Stimulated activated CD8-positive, alpha-beta memory T cell treated with anti-CD3 and anti-CD28 coated beads, Interleukin-7, amount 100 ng/mL, for 24 hours (primary cell): ENCODE measurements around the gene LSAMP.

ENCODE experiments used
- DNase-seq: peaks from one replicate; pipeline ENCODE4 v3.0.0-alpha.2; 2020; ENCODE audit warnings: low read depth

LSAMP gene

DNA sequence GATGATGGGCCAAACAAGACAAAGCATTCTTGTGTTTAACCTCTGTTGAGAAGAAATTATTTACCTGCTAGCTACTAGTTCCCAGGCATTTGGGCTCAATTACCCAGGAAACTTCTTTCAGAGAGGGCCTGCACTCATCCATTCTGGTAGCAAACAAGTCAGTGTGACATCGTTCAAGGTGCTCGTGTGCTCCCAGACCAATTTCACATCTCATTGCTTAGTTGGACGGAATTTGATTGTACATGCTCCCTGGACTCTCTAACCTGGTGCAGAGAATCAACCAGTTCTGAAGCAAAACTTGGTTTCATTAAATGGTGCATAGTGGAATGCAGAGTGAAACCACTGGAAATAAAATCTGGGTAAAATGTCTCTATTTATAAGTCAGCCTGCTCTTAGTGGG is 392.7 kb downstream of the LSAMP start:
- no peak for DNase-seq

DNA sequence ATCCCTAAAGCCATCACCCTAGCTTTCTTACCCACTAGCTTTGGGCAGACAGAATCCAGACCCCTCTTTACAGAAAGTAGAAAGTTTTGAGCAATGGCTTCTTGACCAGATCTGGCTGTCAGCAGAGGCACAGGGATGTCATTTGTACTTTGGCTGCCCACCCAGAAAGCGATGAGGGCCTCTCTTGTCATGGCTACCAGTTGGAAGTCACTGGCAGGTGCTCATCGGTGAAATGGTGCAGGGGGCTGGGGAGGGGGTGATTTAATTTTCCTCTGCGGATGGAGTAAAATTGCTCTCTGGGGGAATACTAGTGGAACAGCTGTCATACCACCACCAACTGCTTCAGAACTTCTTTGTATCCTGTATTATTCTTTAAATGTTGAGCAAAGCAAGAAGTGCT is 393.7 kb downstream of the LSAMP start:
- no peak for DNase-seq

DNA sequence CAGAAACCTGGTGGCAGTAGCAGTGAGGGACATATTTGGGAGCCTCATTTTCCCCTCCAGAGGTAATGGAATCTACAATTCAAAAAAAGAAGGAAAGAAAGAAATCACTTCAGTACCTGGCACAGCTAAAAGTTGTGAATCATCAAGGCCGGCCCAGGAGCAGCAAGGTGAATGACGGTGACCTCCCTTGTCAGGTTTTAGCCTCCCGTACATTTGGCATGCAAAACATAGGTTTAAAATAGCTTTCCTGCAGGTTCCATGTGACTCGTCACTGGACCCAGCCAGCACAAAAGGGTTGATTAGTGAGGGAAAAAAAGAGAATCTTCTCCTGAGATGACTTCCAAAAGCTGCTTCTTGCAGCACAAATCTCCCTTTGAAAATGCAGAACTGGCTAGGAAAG is 394.2 kb downstream of the LSAMP start:
- DNase-seq, result no peak

DNA sequence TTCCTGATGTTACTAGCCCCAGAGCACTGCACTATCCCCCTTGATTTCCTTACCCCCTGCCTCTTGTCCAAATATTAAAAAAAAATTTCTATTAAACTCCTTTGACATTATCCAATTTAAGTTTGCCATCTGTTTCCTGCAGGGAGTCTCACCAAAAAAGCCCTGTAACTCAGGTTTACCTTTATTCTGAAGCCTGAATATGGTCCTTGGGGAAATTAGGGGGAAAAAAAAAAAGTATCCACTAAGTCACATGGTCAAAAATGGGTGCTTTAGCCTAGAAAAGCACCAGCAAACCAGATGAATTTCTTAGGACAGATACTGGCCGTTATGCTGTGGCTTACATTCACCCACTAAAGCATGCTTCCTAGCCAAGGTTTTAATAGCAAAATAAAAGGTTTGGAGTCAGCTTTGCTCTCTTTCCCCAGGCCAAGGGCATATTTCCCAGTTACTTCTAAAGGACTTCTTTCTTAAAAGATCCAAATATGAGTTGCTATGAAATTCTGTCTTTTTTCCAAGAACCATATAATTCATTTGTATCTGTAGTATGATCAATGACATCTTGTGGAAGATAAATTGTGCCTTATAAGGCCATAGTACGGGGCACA is 394.9 kb downstream of the LSAMP start:
- no peak for DNase-seq

DNA sequence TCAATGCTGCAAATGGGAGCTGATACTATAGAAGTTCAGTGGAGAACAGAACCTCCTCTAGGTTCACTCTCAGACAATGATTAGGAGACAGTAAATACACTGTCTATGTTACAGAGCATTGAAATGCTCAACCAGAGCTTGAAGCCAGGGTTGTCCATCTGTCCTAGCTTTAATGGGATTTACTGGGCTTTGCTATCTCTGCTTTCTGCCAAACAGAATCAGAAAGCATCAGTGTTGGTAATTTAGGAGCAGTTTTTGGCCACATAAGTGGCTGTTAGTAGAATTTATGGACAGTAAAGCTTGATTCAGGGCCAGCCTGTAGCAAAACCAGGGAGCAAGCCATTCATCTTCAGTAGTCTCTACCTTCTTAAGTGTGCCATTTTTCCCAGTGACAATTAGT is 396.3 kb downstream of the LSAMP start:
- no peak for DNase-seq

DNA sequence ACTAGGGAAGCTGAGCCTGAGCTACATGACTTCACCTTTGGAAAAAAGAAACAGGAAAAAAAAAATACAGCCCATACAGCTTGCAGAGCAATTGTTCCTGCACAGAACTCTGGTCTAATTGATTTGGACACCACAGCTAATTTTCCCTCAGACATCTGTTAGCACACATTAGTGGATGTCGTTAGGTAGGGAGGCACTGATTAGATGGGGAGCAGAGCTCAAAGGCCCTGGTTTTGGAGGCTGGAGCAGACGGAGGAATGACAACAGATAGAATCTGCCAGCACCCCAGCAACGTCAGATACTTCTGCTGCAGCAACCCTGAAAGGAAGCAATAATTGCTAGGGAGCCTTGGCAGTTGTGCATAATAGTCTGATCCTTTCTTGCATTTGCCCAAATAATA is 398.9 kb downstream of the LSAMP start:
- no peak for DNase-seq

DNA sequence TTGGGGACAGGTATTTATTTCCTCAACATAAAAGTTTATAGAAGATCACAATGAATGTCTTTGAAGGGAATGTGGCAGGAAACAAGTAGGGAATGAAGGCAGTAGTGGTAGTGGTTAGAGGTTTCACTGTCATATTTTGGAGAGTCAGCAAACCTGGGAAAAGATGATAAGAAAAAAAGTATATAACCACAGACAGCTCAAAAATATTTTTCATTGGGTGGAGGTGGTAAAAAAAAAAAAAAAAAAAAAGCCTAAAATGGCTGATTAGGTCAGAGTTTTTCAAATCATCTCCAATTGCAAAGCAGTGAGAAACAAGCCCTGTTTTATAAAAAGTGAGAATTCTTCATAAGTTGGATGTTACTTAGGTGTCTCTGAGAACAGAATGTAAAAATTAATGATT is 400.0 kb downstream of the LSAMP start:
- no peak for DNase-seq

DNA sequence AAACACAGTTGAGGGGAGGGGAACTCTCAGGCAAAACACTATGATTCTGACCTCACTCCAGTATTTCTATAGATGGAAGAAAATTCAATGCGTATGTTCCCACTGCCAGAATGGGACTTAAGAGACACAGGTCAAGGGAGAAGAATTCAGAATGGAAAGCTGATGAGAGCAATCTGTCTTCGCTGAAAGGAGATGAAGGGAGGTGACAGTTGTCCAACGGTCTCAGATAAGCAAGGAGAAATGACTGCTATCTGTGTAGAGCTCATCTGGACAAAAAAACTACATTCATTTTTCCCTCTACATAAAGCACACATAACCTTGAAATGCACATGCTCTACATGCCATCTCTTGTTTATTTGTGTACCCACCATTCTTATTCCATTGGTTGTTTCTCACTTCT is 405.1 kb downstream of the LSAMP start:
- no peak for DNase-seq

DNA sequence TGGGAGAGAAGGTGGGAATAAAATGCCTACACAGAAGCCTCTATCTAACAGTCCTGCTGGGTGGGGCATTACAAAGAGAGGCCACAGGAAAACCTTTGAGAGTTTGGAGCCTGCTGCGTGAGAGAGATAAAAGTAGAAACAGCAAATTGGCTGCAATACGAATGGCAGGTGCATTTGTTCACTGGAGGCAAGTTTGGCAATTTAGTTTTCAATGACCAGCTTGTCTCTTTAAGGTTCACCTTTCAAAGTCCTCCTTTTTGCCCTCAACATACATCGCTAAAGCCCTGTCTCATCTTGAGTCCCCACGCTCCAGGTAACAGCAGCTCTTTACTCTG is 405.7 kb downstream of the LSAMP start:
- no peak for DNase-seq

DNA sequence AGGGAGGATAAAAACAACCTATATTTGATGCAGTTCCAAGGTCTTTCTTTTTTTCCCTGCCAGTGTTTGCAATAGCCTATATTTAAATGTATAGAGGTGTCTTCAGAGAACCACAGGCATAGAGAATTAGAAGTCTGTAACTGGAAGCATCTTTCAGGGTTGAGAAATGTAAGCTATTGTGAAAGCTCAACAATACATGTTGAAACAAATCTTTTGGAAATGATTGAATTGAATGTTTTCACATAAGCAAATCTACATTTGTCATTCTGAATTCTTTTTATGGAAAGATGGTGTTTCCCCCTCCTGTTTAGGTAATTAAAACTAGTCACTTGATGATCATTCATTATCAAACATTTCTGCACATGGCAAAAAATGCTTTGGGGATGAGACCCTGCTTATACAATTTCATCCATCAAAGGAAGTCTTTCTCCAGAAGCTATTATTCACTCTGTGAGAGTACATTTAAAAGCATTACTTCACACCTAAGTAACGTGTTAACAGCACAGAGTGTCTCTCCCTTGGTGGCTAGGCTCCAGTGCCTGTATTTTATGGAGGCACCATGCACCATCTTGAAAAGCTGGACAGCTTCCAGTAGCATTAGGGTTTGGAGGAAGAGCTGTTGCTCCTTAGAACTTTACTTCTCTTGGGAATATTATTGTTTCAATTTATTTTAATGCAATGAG is 406.2 kb downstream of the LSAMP start:
- DNase-seq, result no peak

DNA sequence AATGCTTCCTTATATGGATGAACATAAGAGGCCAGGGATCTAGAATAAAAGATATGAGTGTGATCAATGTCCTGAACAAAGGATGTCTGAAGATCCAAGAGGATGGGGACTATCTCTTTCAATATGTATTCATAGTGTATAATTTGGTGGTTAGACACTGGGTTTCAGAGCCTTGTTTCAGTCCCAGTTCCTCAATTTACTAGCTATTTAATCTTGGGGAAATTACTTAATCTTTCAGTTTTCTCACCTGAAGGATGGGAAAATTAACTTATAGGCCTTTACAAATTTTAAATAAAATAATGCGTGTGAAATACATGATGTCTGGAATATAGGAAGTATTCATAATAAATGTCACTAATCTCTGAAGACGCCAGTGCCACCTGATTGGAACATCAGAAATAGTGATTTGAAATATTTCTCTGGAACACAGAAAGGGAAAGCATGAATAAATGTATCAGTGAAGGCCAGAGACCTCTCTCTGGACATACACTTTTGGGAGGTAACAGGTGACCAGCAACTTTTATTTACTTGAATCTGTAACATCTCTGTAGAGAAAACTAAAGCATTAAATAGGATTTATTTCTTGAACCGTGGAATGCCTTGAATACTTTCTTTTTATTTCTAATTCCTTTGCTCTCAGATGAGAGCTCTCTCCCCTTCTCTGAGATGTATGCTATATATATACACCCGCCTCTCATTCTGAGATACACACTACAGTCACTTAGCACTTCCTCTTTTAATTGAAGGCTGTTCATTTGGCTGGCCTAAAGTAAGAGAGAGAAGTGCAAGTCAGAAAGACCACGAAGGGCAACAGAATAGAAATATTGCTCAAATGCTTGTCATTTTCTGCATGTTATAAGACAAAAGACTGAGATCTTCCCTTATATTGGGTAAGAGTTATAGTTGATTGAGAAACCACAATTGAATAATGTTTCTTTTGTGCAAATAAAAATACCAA is 407.1 kb downstream of the LSAMP start:
- DNase-seq, result no peak

DNA sequence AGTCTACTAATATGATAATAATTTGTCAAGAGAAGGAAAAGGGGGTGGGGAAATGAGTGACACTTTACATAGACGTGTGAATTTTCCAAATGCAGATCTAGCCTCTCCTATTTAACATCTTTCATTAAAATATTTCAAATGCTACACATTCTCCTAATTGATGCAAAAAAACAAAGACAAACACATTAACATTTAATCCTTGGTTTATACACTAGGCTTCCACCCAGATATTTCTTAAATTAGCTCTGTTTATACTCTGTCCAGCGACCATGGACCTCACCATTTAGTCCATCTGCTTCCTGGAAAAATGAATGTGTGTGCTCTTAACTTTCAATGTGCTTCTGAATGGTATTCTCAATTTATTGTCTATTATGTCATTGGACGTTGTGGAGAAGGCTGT is 409.9 kb downstream of the LSAMP start:
- no peak for DNase-seq

DNA sequence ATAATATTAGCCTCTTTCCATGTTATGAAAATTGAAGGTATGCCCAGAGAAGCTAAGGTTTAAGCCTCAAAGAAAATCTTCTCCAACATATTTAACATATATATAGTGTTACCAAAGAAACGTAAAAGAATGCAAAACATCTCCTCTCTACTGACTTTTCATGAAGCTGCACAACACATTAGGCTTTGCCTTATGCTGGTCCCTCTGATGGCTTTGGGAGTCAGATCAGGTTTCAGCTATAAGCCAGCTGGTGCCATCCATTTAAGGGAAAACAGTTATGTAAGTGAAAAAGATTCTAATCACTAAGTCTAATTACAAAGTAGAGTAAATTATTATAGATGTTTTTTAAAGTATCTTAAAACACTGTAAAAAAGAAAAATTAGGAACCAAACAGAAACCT is 410.5 kb downstream of the LSAMP start:
- DNase-seq, result no peak

DNA sequence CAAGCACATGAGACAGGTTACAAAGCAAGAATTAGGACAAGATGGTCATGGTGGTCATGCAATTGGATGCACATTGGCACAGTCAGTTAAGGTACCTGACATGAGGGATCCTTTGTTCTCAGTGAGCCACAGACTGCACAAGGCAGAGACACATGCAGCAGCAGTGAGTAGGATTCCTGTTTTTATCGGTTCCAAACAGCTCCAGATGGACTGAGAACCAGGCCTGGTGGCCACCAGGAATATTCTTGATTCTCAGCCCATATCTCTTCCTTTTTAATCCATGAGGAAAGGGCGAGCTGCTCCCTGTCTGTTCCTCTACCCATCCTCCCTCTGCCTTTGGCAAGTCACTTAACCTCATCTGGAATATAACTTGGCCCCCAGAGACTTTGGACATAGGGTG is 411.2 kb downstream of the LSAMP start:
- no peak for DNase-seq

DNA sequence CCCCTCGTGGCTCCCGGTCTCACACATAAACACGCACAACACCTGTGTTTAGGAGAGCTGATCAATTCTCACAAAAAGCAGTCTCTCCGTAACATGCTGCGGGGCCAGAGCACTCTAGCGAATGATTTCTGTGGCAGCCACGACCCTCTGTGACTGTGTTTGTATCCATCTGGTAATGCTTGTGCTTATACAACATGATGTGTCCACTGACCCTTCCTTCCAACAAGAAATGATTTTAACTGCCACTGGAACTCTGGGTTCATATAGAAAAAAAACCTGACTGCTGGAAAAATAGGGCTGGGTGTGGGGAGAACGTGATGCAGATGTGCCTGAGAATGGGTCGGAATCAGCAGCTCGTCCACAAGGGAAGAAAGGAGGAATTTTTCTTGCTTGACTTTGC is 411.8 kb downstream of the LSAMP start:
- no peak for DNase-seq

DNA sequence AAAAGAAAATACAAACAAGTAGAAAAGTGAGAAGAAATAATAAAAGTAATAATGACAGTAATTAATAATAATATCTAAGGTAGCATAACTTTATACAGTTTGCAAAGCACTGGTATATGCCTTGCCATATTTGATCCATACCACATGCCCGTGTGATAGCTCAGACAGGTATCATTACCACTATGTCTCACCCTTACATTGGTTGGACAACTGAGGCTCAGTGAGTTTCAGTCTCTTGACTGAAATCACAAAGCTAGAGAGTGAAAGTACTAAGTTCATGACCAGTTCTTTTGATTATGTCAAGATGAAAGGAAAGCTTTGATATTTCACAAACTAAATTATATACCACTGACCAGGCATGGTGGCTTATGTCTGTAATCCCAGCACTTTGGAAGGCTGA is 413.1 kb downstream of the LSAMP start:
- DNase-seq, result no peak

DNA sequence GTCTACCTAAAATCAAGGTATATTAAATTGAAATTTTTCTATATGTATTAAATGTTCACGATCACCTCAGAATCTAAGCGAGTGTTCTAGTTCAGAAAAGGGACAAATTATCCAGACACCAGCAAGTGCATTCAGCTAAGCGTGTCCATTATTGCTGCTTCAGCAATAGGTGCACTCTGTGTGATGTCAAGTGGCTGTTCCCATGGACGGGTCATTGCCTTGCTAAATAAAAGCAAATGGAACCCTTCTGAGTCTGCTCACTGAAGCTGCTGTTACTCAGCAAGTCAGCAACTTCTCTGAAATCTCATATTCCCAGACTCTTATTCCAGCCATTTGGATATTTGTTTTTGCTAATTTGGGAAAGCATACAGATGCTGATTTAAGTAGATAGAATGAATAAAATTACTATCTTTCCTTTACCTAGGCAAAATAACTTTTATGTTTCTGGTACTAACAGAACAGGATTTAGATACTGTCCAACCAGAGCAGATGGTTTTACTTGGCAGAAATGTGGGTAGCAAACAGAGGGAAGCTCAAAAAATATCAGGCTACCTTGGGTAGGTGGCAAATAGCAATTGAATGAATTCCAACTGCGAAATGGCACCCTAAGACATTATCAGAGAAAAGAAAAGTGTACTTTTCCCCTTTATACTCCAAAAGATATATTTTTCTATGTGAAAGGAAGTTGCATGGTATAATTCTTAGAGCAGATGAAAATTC is 415.0 kb downstream of the LSAMP start:
- DNase-seq, result no peak

DNA sequence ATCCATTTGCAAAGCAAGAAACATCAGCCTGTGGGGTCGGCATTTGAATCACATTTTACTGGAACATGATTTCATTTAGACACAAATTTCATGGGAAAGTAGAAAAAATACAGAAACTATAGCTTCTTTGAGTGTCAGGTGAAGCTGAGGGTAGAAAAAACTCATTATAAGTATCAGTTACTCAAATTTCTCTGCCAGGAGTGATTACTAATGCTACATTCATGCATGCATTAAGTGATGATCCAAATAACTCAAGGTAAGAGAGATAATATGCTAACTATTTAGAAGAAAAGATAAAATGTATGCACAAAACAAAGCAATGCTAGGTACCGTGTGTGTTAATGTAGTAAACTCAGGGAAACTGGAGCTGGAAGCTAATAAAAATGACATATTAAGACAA is 416.0 kb downstream of the LSAMP start:
- no peak for DNase-seq

DNA sequence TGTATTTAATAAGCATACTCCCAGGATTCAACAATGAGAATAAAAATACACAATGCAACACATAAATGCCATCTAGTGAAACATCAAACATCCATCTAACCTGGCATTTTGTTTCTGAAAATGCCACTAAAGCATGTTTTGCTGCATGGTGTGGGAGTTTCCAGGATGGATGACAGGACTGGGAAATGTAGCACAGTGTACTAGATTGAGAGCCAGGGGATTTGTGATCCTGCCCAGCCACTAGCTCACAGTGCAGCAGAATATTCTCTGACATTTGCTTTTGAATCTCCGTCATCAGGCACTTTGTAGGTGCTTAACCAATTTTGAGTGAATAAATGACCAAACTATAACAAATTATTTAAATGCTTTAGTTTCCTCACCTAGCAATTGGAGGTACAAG is 417.1 kb downstream of the LSAMP start:
- no peak for DNase-seq

DNA sequence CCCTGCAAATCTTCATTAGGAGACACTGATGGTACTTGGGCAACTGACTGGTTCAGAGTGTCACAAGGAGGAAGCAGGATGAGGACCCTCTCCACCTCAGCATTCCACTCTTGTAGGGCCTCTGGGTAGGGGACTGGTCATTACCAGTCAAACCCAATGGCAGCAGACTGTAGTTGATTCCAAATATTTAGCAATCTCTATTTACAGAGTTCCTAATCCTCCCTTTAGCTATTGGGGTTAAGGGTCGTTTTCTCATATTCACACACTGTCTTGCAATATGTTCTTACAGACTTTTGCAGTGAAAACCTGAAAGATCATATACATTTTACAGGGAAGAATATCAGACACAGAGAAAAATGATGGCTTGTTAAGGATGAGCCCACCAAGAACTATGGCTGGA is 424.3 kb downstream of the LSAMP start:
- DNase-seq, result no peak

DNA sequence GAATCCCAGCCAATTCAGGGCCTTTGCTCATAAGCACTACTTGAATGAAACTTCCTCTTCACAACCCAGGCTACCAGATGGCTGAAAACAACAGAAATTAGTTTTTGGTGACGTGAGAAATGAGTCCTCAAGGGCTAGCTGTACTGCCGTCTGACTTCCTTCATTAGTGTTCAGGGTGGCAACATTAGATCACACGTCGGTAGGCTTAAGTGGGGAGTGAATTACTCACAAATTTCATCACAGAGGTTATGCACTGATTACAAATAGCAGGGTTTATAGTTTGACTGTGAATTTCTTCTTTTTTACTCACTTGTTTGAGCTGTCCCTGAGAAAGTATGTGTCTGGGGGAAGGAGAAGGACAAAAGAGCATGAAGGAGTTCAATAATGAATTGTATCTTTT is 424.8 kb downstream of the LSAMP start:
- no peak for DNase-seq

DNA sequence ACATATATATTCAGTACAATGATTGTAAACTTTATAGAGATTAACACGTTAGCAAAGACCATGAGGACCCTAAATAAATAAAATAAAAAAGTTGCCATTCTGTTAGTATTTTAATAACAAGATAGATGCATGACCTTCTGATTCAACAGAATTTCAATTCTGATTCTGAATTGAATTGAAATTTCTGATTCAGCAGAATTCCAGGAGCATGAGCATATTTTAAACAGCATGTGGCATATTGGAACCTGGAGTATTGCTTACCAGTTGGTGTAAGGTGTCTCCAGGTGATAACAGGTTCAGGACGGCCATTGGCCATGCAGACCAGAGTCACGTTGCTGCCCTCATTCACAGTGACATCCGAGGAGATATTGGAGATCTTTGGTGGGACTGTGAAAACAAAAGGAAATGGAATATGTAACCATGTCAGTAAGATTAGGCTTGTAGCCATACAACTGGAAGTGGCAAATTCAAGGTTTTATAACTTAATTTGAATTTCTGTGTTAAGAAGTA is 426.0 kb downstream of the LSAMP start:
- no peak for DNase-seq
